Measurements from ENCODE around the gene THSD4.
"Not testable (repeated sequence)": the region's sequence is repeated elsewhere in the genome, so short reads cannot be mapped to it uniquely, and the experiment has no call there.

THSD4 gene

DNA sequence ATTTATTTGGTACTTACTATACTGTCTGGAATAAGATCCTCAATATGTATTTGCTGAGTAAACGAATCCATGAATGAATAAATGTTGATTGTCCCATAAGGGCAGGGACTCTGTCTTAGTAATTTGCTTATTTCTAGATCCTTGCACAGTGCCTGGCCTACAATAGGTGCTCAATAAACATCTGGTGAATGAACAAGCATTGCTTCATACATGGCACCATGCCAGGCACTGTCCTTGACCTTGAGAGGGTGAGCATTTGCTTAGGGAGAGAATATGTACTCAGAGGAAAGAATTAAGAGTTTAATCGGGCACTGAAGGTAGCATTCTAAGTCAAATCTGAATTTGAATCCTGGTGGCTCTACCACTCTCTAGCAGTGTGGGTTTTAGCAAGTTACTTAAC, 282.1 kb downstream of the THSD4 start:
- no peak for DNase-seq

DNA sequence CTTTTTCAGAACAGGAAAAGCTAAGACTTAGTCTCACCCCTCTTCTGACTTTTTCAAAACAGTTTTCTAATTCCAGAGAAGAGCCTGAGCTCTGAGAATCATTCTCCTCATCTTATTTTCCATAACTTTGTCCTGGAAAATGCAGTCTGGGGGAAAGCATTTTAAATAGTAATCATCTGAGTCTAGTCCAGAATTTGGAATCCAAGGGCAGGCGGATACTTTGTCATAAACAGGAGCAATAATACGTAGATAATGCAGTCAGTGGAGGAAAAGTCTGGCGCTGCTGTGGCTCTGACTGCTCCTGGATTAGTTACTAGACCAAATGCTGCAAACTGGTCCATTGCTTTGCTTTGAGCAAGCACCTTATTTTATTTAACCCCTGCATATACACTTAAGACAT, 285.0 kb downstream of the THSD4 start:
- DNase-seq, result no peak

DNA sequence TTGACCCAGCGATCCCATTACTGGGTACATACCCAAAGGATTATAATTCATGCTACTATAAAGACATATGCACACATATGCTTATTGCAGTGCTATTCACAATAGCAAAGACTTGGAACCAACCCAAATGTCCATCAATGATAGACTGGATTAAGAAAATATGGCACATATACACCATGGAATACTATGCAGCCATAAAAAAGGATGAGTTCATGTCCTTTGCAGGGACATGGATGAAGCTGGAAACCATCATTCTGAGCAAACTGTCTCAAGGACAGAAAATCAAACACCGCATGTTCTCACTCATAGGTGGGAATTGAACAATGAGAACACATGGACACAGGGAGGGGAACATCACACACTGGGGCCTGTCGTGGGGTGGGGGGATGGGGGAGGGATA, 286.5 kb downstream of the THSD4 start:
- DNase-seq, result not testable (repeated sequence)

DNA sequence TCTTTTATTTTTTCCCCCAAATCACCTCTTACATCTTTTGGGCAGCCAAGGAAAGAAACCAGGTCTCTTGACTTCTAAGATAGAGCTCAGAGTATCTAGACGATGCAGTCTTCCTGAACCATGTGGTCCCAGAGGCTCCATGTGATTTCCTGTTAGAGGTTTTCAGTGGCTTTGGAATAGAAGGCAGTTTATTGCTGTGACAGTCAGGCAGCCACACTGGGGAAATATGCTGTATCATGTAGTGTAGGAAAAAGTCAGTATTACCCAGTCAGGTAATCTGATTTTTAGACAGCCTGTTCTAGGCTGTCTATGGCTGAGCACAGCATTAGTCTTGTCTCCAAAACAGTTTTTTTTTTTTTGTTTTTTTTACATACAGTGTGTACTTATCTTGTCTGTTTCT, 294.3 kb downstream of the THSD4 start:
- no peak for DNase-seq

DNA sequence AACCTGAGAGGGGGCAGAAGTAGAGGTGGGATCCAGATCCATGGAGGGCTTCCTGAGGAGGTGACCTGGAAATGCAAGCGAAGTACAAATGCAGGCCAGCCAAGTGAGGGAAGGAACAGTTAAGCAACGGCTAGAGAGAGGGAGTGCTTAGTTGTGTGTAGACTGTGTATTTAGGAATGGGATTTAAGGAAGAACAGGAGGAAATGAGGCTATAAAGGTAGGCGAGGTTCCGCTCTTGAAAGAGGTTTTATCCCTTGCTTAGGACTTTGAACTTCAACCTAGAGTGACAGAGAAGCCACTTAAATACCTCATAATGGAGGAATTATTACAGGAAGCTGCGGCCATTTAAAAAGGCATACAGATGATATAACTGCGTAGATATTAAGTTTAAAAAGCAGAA, 295.1 kb downstream of the THSD4 start:
- no peak for DNase-seq

DNA sequence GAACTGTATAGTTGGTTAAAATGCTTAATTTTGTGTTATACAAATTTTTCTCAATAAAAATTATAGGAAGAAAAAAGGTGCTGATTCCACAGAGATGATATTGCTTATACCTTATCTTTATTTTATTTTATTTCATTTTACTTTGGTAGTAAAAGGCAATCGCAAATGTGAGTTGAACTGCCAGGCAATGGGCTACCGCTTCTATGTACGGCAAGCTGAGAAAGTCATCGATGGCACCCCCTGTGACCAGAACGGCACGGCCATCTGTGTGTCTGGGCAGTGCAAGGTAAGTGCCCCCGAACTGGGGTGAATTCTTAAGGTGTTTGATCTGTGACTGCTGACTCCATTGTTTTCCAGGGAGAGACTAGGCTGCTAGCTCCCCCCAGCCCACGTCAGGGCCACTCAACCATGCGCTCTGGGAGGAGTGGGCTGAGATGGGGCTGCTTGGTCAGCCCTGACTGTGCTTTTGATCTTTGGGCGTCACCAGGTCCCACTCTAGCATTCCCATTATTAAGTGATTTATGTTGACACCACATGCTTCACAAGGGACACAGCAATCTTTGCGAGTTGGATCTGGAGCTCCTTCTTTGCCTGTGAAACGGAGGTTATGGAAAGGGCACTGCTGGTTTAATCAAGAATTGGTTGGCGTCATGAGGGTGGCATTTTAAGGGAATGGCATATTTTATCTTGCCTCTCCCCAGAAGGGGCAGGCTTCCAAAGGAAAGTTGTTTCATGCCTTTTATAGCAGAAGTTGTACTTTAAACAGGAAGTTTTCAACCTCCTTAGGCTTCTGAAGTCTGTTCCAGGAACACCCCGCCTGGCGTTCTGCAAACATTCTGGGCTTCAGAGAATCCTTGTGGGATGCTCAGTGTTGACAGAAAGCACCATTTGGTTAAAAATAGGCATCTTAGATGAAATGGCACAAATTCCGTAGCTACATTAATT, 296.5 kb downstream of the THSD4 start:
- DNase-seq, result no peak

DNA sequence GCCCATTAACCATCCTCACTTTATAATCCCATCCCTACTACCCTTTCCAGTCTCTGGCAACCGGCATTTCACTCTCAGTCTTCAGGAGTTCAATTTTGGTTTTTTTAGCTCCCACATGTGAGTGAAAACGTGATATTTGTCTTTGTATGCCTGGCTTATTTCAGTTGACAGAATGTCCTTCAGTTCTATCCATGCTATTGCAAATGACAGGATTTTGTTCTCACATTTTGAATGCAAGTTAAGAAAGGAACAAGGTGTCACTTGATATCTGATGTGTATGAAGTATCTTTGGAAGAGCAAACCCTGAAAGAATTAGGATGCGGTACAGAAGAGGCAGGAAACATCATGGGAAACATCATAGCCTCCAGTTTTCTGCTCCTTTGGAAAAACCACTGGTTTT, 298.1 kb downstream of the THSD4 start:
- no peak for DNase-seq

DNA sequence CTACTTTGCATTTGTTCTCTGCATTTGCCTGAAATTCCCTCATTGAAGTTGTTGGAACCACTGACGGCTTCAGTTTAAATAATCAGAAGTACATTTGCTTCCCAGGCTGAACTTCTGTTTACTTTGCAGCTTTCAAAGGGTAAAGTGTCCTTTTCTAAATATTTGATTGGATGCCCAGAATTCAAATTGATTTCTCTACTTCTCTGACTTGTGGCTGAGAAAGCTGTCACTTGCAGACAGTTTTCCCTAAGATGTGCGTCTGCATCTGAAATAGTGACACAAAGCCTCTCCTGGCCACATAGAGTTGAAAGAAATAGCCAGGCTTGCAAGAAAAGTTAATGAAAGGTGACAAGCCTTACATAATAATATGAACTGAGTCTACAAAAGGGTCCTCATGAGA, 299.6 kb downstream of the THSD4 start:
- no peak for DNase-seq

DNA sequence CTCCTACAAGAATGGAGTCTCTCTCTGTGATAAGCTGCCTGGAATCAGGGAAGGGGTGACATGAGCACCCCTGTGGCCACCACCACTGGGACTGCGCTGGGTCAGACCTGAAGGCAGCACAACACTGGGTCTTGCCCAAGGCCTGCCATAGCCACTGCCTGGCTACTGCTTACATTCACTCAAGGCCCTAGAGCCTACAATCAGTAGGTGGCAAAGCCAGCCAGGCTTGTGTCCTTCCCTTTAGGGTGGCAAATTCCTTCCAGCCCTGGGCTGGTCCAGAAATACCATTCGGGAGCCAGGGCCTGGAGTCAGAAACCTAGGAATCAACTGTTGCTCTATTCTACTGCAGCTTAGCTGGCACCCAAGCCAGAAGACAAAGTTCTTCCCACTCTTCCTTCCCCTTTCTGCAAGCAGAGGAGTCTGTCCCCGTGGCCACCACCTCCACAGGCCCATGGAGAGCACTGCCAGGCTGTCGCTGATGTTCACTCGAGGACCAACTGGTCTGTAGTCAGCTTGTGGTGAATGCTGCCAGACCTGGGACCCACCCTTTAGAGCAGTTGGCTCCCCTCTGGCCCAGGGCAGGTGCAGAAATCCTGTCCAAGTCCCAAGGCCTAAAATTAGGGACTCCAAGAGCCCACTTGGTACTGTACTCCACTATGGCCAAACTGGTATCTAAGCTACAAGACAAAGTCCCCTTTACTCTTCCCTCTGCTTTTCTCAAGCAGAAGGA, 307.4 kb downstream of the THSD4 start:
- DNase-seq, result no peak

DNA sequence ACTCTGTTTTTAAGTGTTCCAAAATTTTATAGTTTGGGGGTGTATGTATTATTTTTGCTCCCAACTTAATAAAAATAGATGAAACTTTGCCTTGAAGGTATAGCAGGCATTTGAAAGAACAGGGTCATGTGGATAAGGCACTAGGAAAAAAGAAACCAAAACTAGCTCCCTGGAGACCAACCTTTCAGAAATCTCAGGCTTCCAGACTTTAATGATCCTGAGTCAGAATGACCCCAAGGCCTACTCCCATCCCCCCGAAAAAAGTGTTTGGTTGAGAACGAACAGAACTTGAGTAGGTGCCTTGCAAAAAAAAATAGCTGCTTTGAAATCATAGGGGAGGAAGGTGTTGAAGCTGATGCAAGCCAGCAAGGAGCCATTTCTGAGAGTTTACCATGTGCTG, 309.5 kb downstream of the THSD4 start:
- DNase-seq, result no peak

DNA sequence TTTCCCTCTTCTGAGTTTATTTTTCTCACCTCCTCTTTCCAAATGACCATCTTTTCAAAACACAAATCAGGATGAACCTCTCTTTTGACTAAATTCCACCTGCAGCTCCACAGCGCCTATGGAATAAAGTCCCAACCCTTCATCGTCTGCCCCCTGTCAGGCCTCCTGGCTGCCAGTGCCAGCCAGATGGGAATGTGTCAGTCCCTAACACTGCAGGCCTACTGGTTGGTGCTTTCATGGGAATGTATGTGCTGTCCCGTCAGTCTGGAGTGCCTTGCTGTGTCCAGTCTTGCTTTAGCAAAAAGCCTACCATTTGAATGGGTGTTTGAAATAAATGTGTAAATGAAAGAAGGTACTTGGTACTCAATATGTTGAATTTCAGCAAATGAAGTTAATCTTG, 310.1 kb downstream of the THSD4 start:
- no peak for DNase-seq

DNA sequence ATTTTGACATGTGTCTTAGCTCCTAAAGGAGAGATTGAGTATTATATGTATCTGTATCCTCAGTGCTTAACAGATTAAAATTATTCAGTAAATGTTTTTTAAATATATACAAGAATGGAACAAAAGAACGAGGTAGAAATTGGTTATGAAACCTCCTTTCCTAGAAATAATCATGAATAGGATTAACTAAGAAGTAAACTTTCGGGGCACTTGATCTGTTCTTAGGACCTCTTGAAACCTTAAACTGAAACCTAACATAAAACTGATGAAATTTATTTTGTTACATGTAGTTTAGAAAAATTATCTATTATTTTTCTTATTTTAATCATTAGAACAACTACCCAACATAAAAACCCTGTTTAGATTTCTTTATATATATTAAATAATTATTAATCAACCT, 311.5 kb downstream of the THSD4 start:
- DNase-seq, result no peak

DNA sequence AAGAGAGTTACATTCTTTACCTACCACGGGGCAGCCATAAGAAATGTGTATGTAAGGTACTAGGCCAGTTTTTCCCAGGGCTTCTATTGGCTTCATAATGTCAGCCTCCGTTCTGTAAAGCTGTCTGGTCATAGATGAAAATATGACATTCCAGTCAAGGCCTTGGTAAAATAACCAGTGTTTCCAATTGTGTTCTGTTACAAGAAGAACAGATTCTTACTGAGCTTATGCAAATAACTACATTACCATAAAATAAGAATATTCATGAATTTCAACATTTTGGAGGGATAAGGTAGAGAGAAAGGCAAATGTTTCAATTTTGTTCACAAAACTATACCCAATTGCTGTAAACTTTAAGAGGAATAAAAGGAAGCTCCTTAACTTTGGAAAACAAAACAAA, 315.5 kb downstream of the THSD4 start:
- DNase-seq, result no peak

DNA sequence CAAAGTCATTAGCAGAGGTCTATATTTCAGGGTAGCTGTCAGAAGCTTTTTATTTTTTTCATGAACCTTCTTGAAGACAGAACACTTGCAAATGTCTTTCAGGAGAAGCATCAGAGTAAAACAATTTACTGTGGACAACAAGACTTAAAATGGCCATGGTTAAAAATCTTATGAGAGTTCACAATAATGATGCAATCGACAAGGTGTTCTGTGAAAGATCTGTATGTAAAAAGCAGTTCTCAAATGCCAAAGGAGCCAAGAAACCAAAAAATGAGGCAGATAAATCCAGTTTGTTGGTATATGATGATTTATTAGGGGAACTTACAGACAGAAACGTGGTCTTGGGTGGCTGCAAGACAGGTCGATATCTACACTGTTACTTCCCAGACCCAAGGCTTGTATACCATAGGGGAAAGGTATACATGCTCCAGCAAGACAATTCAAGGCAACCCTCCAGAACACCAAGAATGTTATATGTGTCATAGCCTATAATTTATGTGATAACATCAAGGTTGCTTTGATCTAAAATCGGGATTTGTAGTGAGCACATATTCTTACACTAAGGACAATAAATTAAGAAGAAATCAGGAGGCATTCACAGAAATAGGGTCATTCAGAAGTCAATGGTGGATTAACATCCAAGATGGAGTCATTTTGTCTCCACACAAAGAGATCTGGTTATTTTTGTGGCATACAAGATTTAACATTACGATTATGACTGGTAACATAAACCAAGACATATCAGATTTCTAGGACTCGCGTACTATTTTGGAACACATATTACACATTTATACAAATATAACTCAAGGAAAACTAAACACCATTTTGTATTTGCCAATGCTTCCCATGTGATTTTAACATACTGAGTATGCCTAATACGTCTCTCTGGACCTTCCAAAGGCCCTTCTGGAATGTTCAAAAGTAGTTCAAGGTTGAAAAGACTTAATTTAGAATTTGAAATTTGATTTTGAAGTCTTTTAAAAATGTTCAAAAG, 316.4 kb downstream of the THSD4 start:
- DNase-seq, result no peak

DNA sequence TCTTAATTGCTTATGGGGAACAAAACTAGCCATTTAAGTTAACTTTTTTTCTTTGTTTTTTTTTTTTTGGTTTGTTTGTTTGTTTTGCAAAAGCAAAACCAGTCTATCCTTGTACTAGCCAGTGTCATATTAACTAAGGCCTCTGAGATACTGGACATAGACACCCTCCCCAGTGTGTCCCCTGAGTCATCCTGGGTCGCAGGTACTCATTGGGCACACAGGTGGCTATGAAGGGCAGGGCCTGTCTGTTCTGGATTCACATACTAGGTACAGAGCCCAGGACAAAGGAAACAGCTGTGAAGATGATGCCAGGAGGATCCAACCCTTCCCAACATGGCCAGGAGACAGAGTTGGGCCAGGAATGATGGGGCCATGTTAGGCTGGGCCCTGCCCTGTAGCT, 318.1 kb downstream of the THSD4 start:
- no peak for DNase-seq

DNA sequence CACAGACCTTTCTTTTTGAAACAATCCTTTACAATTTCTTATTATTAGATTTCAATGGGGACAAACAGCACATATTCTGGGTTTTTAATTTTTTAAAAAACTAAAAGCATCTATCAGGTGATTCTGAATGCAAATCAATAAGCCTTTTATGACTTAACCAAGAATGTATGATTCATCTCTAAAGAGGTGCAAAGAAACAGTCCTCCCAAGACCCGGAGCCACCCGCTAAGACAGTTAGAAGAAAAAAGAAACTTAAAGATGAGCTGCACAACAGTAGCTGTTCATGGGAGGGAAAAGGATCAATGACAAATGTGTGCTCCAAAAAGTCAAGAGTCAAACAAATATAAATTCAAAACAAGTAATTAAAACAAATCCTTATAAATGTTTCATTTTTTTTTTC, 319.5 kb downstream of the THSD4 start:
- DNase-seq, result no peak

DNA sequence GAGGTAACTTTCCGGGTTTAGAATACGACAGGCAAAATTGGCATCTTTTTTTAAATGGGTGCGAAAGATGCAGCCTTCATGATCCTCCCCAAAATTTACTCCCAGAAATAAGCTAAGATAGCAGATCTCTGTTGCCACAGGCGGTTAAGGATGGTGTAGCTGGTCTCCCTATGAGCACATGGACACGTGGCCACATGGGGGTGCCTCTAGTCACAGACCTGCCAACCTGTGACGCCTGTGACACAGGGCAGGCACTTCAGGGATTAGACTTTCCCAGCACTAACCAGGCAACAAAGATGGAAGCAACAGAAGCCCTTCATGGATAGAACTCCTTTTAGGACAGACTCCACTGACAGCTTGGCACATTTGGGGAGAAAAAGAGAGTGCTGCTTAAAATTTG, 320.3 kb downstream of the THSD4 start:
- no peak for DNase-seq

DNA sequence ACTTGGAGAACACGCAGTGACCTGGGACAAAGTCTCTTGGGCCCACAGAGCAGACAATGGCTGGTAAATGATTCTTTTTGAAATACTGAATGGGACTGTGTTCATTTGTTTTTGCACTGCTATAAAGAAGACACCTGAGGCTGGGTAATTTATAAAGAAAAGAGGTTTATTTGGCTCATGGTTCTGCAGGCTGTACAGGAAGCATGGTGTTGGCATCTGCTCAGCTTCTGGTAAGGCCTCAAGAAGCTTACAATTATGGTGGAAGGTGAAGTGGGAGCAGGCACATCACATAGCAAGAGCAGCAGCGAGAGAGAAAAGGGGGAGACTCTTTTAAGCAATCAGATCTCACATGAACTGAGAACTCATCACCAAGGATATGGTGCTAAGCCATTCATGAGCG, 321.6 kb downstream of the THSD4 start:
- DNase-seq, result no peak

DNA sequence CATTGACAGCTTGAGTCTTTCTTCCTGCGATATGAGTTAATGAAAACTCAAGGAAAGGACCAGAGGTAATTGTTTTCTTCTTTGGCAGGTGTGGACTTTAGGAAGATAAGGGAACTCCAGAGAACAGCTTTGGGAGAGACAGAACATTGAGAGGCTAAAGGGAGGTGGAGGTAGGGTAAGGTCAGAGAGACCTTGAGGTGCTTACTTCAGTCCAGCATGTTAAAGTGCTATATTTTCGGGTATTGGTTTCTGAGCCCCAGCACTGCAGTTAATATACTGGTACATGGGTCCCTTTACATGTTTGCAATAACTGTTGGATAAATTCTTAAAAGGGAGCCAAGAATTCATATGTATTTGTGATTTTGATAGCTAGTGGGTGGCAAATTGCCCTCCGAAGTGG, 322.1 kb downstream of the THSD4 start:
- no peak for DNase-seq

DNA sequence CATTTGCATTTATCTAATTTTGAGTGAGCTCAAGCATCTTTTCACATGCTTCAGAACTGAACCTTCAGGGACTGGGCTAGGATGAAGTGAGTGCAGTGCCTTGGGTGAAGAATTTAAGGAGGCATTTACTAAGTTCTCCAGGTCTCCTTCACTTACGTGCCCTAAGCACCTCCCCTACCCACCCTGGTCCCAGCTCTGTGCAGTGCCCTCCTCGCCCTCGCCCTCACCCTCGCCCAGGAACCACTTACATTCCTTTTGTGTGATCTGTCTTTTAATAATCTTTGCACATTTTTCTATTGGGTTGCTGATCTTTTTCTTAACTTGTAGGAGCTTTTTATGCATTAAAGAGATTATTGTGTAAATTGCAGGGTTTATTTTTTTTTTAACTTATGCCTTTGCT, 322.6 kb downstream of the THSD4 start:
- DNase-seq, result no peak

DNA sequence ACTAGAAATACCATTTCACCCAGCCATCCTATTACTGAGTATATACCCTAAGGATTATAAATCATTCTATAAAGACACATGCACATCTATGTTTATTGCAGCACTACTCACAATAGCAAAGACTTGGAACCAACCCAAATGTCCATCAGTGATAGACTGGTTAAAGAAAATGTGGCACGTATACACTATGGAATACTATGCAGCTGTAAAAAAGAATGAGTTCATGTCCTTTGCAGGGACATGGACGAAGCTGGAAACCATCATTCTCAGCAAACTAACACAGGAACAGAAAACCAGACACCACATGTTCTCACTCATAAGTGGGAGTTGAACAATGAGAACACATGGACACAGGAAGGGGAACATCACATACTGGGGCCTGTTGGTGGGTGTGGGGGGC, 324.2 kb downstream of the THSD4 start:
- DNase-seq, result not testable (repeated sequence)

DNA sequence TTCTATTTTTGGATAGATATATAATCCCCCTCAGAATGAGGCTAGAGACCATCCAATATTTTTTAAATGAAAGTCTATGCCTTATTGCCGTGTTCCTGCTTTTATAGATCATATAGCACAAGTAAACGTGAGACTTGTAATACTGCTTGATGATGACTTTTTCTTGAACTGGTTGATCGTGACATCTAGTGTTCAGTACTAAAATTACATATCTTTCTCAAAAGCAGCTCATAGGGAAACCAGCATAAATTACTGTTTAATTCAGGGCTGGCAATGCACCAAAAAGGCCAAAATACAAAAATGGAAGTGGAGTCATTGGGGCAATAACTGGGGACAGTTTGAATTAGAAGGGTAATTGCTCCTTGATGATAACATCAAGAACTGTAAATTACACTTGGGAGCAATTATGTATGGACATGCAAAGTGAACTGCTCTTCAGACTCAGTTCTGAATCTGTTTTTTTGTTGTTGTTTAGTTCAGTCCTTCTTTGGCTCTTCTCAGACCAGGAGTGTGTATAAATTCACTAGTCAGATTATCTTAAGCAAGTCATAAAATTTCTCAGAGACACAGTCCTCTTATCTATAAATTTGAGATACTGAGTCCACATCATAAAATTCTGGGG, 325.3 kb downstream of the THSD4 start:
- DNase-seq, result peak; percentile 61

DNA sequence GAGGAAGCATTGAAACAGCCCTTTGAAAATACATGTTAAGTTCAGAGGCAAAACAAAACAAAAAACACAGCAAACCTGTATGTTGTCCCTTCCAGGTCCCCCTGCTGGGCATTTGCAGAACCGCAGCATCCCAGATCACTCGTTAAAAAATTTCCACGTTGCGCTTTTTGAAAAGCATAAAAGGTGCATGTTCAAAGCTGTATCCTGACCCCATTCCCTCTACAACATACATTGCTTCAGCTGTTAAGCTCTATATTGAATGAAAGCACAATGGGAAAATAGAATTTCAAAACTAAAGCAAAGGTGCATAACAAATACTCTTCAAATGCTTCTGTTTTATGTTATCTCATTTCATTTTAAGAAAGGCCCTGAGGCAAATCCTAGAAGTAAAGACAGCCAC, 328.3 kb downstream of the THSD4 start:
- DNase-seq, result no peak
